ENCODE results near the gene OASL.
A peak's percentile ranks its signal among the peaks of the same experiment; 100 is the strongest.
"Not testable (repeated sequence)": the region's sequence is repeated elsewhere in the genome, so short reads cannot be mapped to it uniquely, and the experiment has no call there.

Gene OASL

GRCh38 chr12:121059031-121059898 lies 20.2 kb upstream of the OASL start:
- DNase-seq (ENCODE audit: low read depth in 2 of 3, low spot score in 2 of 3): no peak

GRCh38 chr12:121057794-121058193 lies 18.7 kb upstream of the OASL start:
- no peak for DNase-seq (ENCODE audit: low read depth in 2 of 3, low spot score in 2 of 3)

GRCh38 chr12:121053706-121054105 lies 14.7 kb upstream of the OASL start:
- DNase-seq (ENCODE audit: low read depth in 2 of 3, low spot score in 2 of 3): no peak

- DNase-seq (ENCODE audit: low read depth in 2 of 3, low spot score in 2 of 3): no peak
Measured at GRCh38 chr12:121050725-121051124, 11.7 kb upstream of the OASL start.

- no peak for DNase-seq (ENCODE audit: low read depth in 2 of 3, low spot score in 2 of 3)
Measured at GRCh38 chr12:121048442-121048841, 9.4 kb upstream of the OASL start.

- not testable (repeated sequence) for DNase-seq (ENCODE audit: low read depth in 2 of 3, low spot score in 2 of 3)
Measured at GRCh38 chr12:121047400-121047799, 8.4 kb upstream of the OASL start.

GRCh38 chr12:121043067-121043466 lies 4.0 kb upstream of the OASL start:
- DNase-seq (ENCODE audit: low read depth in 2 of 3, low spot score in 2 of 3): no peak

GRCh38 chr12:121036810-121037326 lies 2.2 kb downstream of the OASL start:
- no peak for DNase-seq (ENCODE audit: low read depth in 2 of 3, low spot score in 2 of 3)

- DNase-seq (ENCODE audit: low read depth in 2 of 3, low spot score in 2 of 3): no peak
Measured at GRCh38 chr12:121034616-121035305, 4.3 kb downstream of the OASL start.

- DNase-seq (ENCODE audit: low read depth in 2 of 3, low spot score in 2 of 3): peak in 2 of 3 experiments; percentile 10 to 35
Measured at GRCh38 chr12:121033625-121034349, 5.3 kb downstream of the OASL start.

GRCh38 chr12:121030576-121031212 lies 8.4 kb downstream of the OASL start:
- DNase-seq (ENCODE audit: low read depth in 2 of 3, low spot score in 2 of 3): no peak

GRCh38 chr12:121026274-121027045 lies 12.6 kb downstream of the OASL start:
- no peak for DNase-seq (ENCODE audit: low read depth in 2 of 3, low spot score in 2 of 3)

- DNase-seq (ENCODE audit: low read depth in 2 of 3, low spot score in 2 of 3): no peak
Measured at GRCh38 chr12:121025442-121026226, 13.4 kb downstream of the OASL start.

GRCh38 chr12:121023799-121024198 lies 15.2 kb downstream of the OASL start:
- DNase-seq (ENCODE audit: low read depth in 2 of 3, low spot score in 2 of 3): no peak

GRCh38 chr12:121022713-121023112 lies 16.3 kb downstream of the OASL start:
- DNase-seq (ENCODE audit: low read depth in 2 of 3, low spot score in 2 of 3): no peak

GRCh38 chr12:121021754-121022153 lies 17.3 kb downstream of the OASL start:
- DNase-seq (ENCODE audit: low read depth in 2 of 3, low spot score in 2 of 3): no peak

GRCh38 chr12:121018860-121019617 lies 20.0 kb downstream of the OASL start:
- DNase-seq (ENCODE audit: low read depth in 2 of 3, low spot score in 2 of 3): no peak

GRCh38 chr12:121017966-121018491 lies 21.0 kb downstream of the OASL start:
- DNase-seq (ENCODE audit: low read depth in 2 of 3, low spot score in 2 of 3): no peak

Data from activated CD8-positive, alpha-beta memory T cell treated with anti-CD3 and anti-CD28 coated beads for 48 hours (primary cell).